Dermis blood vessel endothelial cell (primary cell): Measurements from ENCODE around the gene CRYBA2. TPM values are rescaled to one million over a fixed set of nuclear protein-coding genes. Genes with fewer than 3 reads are reported as not detected.

Experiments
- DNase-seq: peaks from one replicate; pipeline ENCODE4 v3.0.0; 2010
- total RNA-seq: library from RNA; depleted of rRNA; stranded (reverse); fragments of >200 nt; gene quantifications from 2 replicates; pipeline ENCODE4 v1.2.3, GENCODE V29; 2014

CRYBA2 gene
- total RNA-seq, 1 donor from 2014 or later = not detected

GRCh38 chr2:218981881-218982585, 11.2 kb downstream of the CRYBA2 start:
- peak; percentile 33 for DNase-seq

GRCh38 chr2:218981390-218981880, 11.8 kb downstream of the CRYBA2 start:
- no peak for DNase-seq

- DNase-seq = no peak
Observed at GRCh38 chr2:218980735-218981389, 12.4 kb downstream of the CRYBA2 start.

- DNase-seq = peak; percentile 92
Observed at GRCh38 chr2:218979846-218980734, 13.1 kb downstream of the CRYBA2 start.

DNA sequence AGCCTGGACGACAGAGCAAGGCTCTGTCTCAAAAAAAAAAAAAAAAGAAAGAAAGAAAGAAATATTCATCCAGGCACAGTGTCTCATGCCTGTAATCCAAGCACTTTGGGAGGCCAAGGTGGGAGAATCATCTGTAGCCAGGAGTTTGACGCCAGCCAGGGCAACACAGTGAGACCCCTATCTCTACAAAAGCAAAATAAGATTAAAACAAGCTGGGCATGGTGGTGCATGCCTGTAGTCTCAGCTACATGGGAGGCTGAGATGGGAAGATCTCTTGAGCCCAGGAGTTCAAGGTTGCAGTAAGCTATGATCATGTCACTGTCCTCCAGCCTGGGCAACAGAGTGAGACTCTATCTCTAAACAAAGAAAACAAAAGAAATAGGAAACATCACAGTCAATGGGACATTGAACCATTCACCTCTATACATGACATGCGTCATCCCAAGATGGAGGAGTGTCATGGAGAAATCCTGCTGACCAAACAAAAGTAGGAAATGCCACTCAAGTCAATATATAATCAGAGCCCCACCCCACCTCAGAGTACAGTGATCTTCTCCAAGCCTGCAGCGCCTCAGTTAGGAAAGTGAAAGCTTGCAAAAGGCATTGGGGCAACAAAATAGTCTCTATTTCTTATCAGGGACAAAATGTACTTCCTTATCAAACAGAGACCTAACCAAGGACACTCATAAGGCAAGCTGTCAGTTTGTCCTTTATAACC, 18.0 kb downstream of the CRYBA2 start:
- DNase-seq = no peak

GRCh38 chr2:218970894-218971293, 22.3 kb downstream of the CRYBA2 start:
- DNase-seq = no peak

DNA sequence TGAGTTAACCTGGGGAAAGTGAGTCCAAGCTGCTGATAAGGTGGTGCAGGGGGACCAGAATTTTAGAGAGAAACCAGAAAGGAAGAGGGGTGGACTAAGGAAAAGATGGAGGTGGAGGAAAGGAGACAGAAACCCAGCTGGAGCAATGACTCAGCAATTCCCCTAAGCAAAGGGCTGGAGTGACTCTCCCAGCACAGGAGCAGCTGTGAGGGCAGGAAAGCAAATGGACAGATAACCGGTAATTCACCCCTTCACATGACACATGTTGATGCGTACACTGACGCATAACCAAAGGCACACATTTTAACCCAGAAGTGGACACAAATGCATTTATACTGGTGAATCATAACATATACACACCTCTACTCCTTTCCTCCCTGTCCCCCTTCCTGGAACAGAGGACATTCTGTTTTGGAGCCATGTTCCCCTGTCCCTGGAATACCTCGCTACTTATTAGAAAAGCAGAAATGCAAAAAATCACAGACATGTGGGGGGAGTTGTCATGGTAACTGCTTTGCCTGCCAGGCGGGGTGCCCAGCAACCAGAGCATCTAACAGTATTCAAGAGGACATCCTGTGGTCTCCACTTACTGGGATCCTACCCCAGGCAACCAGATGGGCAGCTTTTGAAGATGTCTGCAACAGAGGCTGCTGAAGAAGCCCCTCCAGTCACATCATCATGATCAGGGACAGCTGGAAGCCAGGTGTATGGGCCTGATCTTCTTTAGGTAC, 29.0 kb downstream of the CRYBA2 start:
- DNase-seq = no peak

DNA sequence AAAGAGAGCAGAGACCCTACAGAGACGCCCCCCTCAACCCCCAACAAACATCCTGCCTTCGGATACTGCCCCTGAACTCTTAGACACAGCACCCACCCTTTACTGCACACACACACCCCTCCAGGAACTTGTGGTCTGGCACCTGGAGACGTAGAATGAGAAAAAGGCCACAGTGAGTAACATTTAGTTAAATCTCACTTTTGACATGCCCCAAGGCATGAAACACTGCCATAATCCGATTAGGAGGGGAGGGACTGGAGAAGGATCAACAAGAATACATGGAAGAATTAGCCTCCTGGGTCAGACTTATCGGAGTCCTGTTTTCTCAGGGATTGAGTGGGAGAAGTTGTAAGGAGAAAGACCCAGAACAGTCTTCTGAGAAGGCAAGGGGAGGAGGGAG, 29.6 kb downstream of the CRYBA2 start:
- DNase-seq = no peak

DNA sequence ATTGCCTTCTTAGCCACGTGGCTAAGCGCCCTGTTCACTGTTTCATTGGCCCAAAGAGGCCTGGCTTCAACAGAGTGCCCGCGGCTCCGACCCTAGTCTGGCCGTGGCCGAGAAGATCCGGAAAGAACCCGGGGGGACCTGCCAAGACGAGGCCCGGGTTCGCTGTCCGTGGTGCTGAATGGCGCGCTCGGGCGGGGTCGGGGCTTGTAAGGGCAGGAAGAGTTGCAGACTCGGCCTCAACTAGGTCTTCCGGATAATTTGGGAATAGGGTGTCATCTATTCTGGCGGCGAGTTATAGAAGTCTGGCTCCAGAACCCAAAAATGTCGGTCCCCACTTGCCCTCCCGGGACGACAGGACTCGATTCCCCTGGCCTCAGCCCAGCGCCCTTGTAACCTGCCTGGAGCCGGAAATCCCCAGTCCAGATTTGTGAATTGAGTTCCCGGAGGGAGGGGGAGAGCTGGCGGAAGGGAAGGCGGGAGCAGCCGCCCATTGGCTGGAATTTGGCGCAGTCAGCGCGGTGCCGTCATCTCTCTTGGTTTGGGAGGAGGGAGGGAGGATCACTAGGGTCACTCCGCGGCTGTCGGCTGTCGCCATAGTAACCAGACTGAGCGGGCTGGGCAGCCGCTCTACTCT, 30.2 kb downstream of the CRYBA2 start:
- DNase-seq = peak; percentile 58

- DNase-seq = no peak
Observed at GRCh38 chr2:218961651-218962570, 31.3 kb downstream of the CRYBA2 start.

DNA sequence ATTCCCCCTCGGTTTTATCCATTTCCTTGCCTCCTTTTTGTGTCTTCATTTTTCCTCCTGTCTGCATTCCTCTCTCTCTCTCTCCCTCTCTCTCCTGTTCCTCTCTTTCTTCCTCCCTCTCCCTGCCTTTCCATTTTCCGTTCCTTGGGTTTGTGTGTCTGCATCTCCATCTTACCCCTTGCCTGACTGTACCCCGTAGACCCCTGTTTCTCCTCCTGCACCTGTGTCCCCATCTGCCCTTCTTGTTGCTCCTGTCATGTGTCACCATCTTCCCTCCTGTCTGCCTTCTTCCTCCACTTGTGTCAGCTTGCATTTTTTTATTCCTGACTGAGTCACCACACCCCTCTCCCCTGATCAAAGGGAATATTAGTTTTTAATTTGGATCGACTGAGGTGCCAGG, 32.0 kb downstream of the CRYBA2 start:
- DNase-seq = no peak

- DNase-seq = no peak
Observed at GRCh38 chr2:218960309-218961165, 32.7 kb downstream of the CRYBA2 start.

DNA sequence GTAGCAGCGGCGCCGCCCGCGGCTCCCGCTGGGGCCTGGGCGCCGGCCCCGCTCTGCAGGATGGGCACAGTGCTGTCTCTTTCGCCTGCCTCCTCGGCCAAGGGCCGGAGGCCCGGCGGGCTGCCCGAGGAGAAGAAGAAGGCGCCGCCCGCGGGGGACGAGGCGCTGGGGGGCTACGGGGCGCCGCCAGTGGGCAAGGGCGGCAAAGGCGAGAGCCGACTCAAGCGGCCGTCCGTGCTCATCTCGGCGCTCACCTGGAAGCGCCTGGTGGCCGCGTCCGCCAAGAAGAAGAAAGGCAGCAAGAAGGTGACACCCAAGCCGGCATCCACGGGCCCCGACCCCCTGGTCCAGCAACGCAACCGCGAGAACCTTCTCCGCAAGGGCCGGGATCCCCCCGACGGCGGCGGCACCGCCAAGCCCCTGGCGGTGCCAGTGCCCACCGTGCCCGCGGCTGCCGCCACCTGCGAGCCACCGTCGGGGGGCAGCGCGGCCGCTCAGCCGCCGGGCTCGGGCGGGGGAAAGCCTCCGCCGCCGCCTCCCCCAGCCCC, 33.4 kb downstream of the CRYBA2 start:
- DNase-seq = no peak

DNA sequence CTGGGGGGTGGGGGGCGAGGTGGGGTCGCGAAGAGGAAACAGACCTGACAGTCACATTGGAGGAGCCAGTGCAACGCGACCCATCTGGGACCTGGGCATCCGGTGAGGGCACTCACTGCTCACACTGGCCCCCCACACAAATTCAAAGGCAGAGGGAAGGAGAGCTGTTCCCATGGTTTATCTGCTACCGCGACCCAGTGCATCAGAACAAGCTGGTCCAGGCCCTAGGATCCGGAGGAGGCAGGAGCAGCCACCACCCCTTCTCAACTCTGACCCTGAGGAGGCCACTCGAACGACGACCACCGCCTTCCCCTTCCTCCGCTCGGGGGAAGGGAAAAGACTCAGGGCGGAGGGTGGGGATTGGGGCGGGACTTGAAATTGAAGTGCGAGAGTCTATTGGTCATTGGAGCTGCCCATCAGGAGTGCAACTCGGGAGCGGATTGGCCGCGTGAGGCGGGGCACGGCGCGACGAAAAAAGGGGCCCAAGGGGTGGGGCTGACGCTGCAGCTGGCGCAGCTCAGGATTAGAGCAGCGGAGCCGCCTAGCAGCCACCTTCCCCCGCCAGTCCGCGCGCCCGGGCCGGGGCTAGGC, 34.0 kb downstream of the CRYBA2 start, which contains the start of gene CDK5R2:
Gene CDK5R2 (plus strand): TSS at position 526 of the 591 bp plus-strand sequence. CDS start 155 bp downstream, outside the sequence.
- peak; percentile 79 for DNase-seq

GRCh38 chr2:218958276-218958675, 34.9 kb downstream of the CRYBA2 start:
- DNase-seq = no peak

GRCh38 chr2:218957671-218958070, 35.6 kb downstream of the CRYBA2 start:
- no peak for DNase-seq

DNA sequence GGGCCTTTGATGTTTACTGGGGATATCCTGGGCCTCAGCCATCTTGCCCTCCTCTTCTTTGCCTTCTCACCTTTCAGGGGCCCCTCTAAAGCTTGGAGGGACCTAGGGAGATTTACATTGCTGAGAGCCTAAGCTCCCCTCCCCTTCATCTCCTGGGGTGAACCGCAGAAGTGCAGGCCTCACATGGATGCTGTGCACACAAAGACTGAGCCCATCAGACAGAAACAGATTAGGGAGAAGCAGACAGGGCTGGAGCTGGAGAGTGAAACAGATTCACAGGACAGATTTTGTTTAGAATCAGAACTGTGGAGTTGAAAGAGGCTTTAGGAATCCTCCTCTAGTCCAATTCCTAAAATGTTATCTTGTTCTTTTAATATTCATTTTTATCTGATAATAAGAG, 37.2 kb downstream of the CRYBA2 start:
- no peak for DNase-seq
